HT1080 (cell line): ENCODE measurements around the gene B3GNT3. TPM values are rescaled to one million over a fixed set of nuclear protein-coding genes. Genes with fewer than 3 reads are reported as not detected.

ENCODE experiments used
- DNase-seq: peaks from one replicate; pipeline ENCODE4 v3.0.0-alpha.2; 2015; ENCODE audit warnings: low read depth
- small RNA-seq: library from RNA; depleted of rRNA; stranded (forward); fragments of <200 nt; gene quantifications from one replicate; pipeline ENCODE3, GENCODE V24; 2014
- total RNA-seq: library from RNA; depleted of rRNA; stranded (reverse); fragments of >200 nt; shearing (Covaris generic); gene quantifications from 2 replicates; pipeline ENCODE4 v1.2.3, GENCODE V29; 2014; rRNA removed

The B3GNT3 gene
- total RNA-seq, 1 experiment from 2014 or later = not detected

DNA sequence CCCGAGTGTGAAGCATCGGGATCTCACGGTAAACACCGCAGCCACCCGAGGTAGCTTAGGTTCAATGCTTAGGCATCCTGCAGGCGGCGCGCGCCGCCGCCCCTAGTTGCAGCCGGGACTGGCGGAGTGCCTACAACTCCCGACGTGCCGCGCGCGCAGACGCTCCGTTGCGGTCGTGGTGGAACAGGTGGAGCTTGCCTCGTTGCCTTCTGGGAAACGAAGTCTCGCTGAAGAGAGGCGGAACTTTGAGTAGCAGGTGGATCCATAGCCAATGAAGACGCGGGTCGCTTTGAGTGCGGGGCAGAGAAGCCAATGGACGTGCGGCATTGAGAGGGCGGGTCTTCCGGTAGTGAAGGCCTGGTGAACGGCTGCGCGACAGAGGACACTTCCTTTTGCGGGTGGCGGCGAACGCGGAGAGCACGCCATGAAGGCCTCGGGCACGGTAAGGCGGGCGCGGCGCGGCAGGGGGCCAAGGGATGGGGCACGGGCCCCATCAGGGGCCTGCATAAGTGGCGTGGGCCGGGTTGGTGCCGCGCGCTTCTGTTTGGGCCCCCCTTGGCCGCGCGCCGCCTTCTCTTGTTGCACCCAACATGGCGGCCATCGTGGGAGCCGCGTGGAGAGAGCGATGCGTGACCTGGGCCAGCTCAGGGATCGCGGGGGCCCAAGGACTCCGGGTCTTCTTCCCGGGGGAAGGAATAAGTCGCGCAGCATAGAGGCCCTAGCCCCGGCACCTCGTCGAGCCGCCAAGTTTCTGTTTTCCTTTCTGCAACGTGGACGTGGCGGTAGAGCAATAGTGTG lies 64.8 kb downstream of the B3GNT3 start, which contains the start of gene RPL18A:
Gene RPL18A, plus strand, starts transcription at position 378 of the 798 bp plus-strand sequence. Its CDS starts 47 bp downstream, at position 425.
- DNase-seq = peak; percentile 99

DNA sequence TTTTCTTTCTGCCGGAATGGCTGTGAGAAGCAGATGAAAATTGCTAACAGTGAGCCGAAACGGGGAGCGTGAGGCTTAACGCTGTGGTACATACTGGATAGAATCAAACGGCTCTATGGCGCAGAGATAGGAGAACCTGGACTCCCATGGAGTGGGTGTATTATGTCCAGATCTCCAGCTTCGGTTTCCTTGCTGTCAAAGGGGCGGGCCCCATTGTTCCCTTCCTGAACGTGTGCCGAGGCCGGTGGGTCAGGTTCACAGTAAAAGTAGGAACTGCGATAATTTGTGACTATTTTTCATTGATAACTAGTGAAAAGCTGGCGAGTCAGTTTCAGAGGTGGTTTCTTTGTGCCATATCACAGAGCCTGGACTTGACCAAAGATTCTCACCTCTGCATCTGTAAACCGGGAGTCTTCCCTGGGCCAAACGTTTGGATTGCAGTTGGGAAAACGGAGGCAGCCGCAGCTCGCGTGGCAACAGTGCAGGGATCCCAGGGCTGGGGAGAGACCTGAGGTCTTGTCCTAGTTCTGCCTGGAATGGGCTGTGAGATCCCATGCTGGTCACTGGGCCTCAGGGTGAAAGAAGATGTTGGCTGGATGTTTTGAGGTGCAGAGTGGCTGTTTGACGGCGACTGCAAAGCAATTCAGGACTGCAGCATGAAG lies 65.5 kb downstream of the B3GNT3 start:
- DNase-seq = no peak

DNA sequence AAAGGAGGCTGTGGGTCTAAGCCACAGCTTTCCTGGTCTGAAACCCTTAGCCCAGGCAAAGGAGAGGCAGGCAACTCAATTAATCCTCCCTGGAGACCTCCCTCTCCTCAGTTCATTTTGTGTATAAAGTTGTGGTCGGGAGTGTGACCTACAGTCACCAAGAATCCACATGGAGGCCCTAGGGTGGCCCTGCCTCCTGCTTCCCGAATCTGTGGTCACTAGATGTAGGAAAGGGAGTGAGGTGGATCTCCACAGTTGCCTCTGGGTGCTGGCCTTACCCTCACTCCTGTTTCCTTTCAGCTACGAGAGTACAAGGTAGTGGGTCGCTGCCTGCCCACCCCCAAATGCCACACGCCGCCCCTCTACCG lies 66.0 kb downstream of the B3GNT3 start:
- no peak for DNase-seq

GRCh38 chr19:17861542-17862402 lies 66.8 kb downstream of the B3GNT3 start:
- no peak for DNase-seq

GRCh38 chr19:17862711-17863519 lies 68.0 kb downstream of the B3GNT3 start:
- no peak for DNase-seq

Small RNA genes lying within 50 kb of the gene (small RNA-seq; reads per million reads assigned to genes)
- gene SNORA68 = not detected

Other genes starting within 250 kb of the B3GNT3 start
- gene COLGALT1, start 239.5 kb upstream of the B3GNT3 start, total RNA-seq = 66.6 and 91.8 TPM in 2 replicates
- 0.02 and 0.07 TPM in 2 replicates for gene UNC13A, start 106.8 kb upstream of the B3GNT3 start, total RNA-seq
- 30.3 and 45.0 TPM in 2 replicates for gene MAP1S, start 75.7 kb upstream of the B3GNT3 start, total RNA-seq
- gene FCHO1, start 43.7 kb upstream of the B3GNT3 start, total RNA-seq = 0.53 TPM in 2 replicates
- not detected in 2 replicates for gene INSL3, start 26.4 kb downstream of the B3GNT3 start, total RNA-seq
- gene JAK3, start 52.8 kb downstream of the B3GNT3 start, total RNA-seq = 0.06 TPM in 1 of 2 replicates, not detected in the other
- gene RPL18A, start 64.8 kb downstream of the B3GNT3 start, total RNA-seq = 2,013 and 2,102 TPM in 2 replicates
- not detected in 2 replicates for gene SLC5A5, start 76.8 kb downstream of the B3GNT3 start, total RNA-seq
- gene CCDC124, start 137.9 kb downstream of the B3GNT3 start, total RNA-seq = 50.8 and 70.0 TPM in 2 replicates
- gene KCNN1, start 172.0 kb downstream of the B3GNT3 start, total RNA-seq = not detected in 2 replicates
- gene ARRDC2, start 213.0 kb downstream of the B3GNT3 start, total RNA-seq = 8.7 and 10.3 TPM in 2 replicates